H1 (cell line): ENCODE measurements around the gene SLC43A1. TPM values are rescaled to one million over a fixed set of nuclear protein-coding genes. Genes with fewer than 3 reads are reported as not detected.

Source experiments
- CTCF ChIA-PET: fragments of 300-600 bp; sonication (Branson Sonifier 250); formaldehyde crosslinking; loops from one replicate; lab custom pipeline; 2021; ENCODE audit not compliant: partially characterized antibody; lab: Charles Lee
- POLR2A ChIA-PET: fragments of 300-600 bp; sonication (Branson Sonifier 250); formaldehyde crosslinking; loops from one replicate; lab custom pipeline; 2021; ENCODE audit warnings: inconsistent platforms; ENCODE audit not compliant: partially characterized antibody; lab: Charles Lee
- DNase-seq, 2 experiments: peaks; one replicate each; pipeline versions ENCODE4 v3.0.0 to v3.0.0-alpha.2; 2010 to 2022; ENCODE audit warnings: low spot score in 2 of 2, low read depth in 1 of 2, mixed read lengths in 1 of 2
- FAIRE-seq: peaks from 2 replicates; lab custom pipeline; 2011; peaks lifted over from hg19 to GRCh38; lab: Jason Lieb, UNC
- H2AFZ ChIP-seq: 2 replicates; pipeline ENCODE4 v1.8.1; 2012; ENCODE audit warnings: low read length, inconsistent platforms
- H2AK5ac ChIP-seq: 2 replicates; pipeline ENCODE4 v1.6.1; 2013; ENCODE audit warnings: low read depth, low read length
- H2BK120ac ChIP-seq: replicated peaks from 2 replicates; pipeline ENCODE3; 2013; ENCODE audit warnings: low read depth, low read length, inconsistent platforms
- H2BK12ac ChIP-seq: 2 replicates; pipeline ENCODE4 v1.6.1; 2013; ENCODE audit warnings: low read depth, low read length
- H2BK15ac ChIP-seq: 2 replicates; pipeline ENCODE4 v1.6.1; 2013; ENCODE audit warnings: low read length
- H2BK20ac ChIP-seq: 2 replicates; pipeline ENCODE4 v1.6.1; 2013; ENCODE audit warnings: low read length
- H2BK5ac ChIP-seq: 2 replicates; pipeline ENCODE4 v1.6.1; 2013; ENCODE audit warnings: low read depth, low read length
- H3K14ac ChIP-seq: 2 replicates; pipeline ENCODE4 v1.6.1; 2013; ENCODE audit warnings: inconsistent platforms; ENCODE audit not compliant: insufficient read length
- H3K18ac ChIP-seq: 2 replicates; pipeline ENCODE4 v1.6.1; 2013; ENCODE audit warnings: low read length; ENCODE audit errors: extremely low read depth
- H3K23ac ChIP-seq: 2 replicates; pipeline ENCODE4 v1.6.1; 2013; ENCODE audit warnings: inconsistent platforms; ENCODE audit not compliant: insufficient read length
- H3K23me2 ChIP-seq: 2 replicates; pipeline ENCODE4 v1.6.1; 2013; ENCODE audit warnings: low read depth, low read length
- H3K27ac ChIP-seq: 2 replicates; pipeline ENCODE4 v1.6.1; 2011; ENCODE audit warnings: low read depth, low read length, inconsistent platforms
- H3K27me3 ChIP-seq, 4 experiments: replicated peaks in 1 of 4; 1 replicate in 1 of 4; 2 replicates in 3 of 4; pipeline versions ENCODE4 v1.6.1 to v1.8.1; 2011 to 2013; ENCODE audit warnings: low read length in 3 of 4, mild to moderate bottlenecking in 3 of 4, inconsistent platforms in 2 of 4, mixed read lengths in 2 of 4, moderate library complexity in 1 of 4; ENCODE audit not compliant: control insufficient read depth in 3 of 4, insufficient read depth in 3 of 4; ENCODE audit errors: extremely low read depth in 1 of 4
- H3K36me3 ChIP-seq, 4 experiments: 2 replicates each; pipeline versions ENCODE4 v1.6.1 to v1.8.1; 2011 to 2013; ENCODE audit warnings: mild to moderate bottlenecking in 4 of 4, low read length in 3 of 4, moderate library complexity in 2 of 4, control low read depth in 1 of 4, inconsistent platforms in 1 of 4; ENCODE audit not compliant: insufficient read depth in 4 of 4, control insufficient read depth in 2 of 4
- H3K4ac ChIP-seq: replicated peaks from 2 replicates; pipeline ENCODE3; 2013; ENCODE audit warnings: low read length, low read depth, mixed read lengths, inconsistent platforms; ENCODE audit not compliant: insufficient read length
- H3K4me1 ChIP-seq, 4 experiments: replicated peaks in 1 of 4; 1 replicate in 1 of 4; 2 replicates in 3 of 4; pipeline versions ENCODE4 v1.6.1 to v1.8.1; 2011 to 2013; ENCODE audit warnings: low read length in 3 of 4, inconsistent platforms in 2 of 4, mixed read lengths in 1 of 4; ENCODE audit not compliant: insufficient read depth in 4 of 4, control insufficient read depth in 3 of 4
- H3K4me2 ChIP-seq, 2 experiments: 2 replicates each; pipeline versions ENCODE4 v1.6.1 to v1.8.1; 2011 to 2013; ENCODE audit warnings: low read depth in 2 of 2, low read length in 2 of 2, control low read depth in 1 of 2, inconsistent platforms in 1 of 2, mild to moderate bottlenecking in 1 of 2; ENCODE audit not compliant: insufficient read depth in 1 of 2
- H3K4me3 ChIP-seq, 4 experiments: fragments of 200-600, 300-600 bp in 1 of 4; sonication (generic), shearing (Covaris generic), sonication (Bioruptor Twin) in 1 of 4; 2 replicates each; pipeline versions ENCODE4 v1.5.1 to v1.8.1; 2011 to 2016; ENCODE audit warnings: low read length in 4 of 4, low read depth in 3 of 4, control low read depth in 2 of 4, inconsistent platforms in 2 of 4, mild to moderate bottlenecking in 2 of 4, mixed read lengths in 1 of 4, moderate library complexity in 1 of 4; ENCODE audit not compliant: insufficient read depth in 2 of 4; ENCODE audit errors: extremely low read depth in 1 of 4
- H3K56ac ChIP-seq: replicated peaks from 2 replicates; pipeline ENCODE3; 2013; ENCODE audit warnings: low read depth, mild to moderate bottlenecking, mixed read lengths, low read length, inconsistent platforms; ENCODE audit not compliant: insufficient read length
- H3K79me1 ChIP-seq: 2 replicates; pipeline ENCODE4 v1.6.1; 2013; ENCODE audit warnings: low read depth, low read length, control low read depth
- H3K79me2 ChIP-seq, 2 experiments: 2 replicates each; pipeline versions ENCODE4 v1.6.1 to v1.8.1; 2012 to 2013; ENCODE audit warnings: low read length in 2 of 2, mild to moderate bottlenecking in 2 of 2, inconsistent platforms in 1 of 2; ENCODE audit not compliant: insufficient read depth in 2 of 2, control insufficient read depth in 1 of 2
- H3K9ac ChIP-seq, 4 experiments: replicated peaks in 1 of 4; 1 replicate in 1 of 4; 2 replicates in 3 of 4; pipeline versions ENCODE4 v1.6.1 to v1.8.1; 2011 to 2013; ENCODE audit warnings: low read depth in 3 of 4, low read length in 3 of 4, control low read depth in 2 of 4, mild to moderate bottlenecking in 2 of 4, moderate library complexity in 2 of 4, inconsistent platforms in 1 of 4; ENCODE audit errors: extremely low read depth in 1 of 4
- H3K9me3 ChIP-seq, 2 experiments: 2 replicates each; pipeline versions ENCODE4 v1.6.1 to v1.8.1; 2012 to 2013; ENCODE audit warnings: mild to moderate bottlenecking in 2 of 2, moderate library complexity in 2 of 2, control low read depth in 1 of 2, inconsistent platforms in 1 of 2, low read depth in 1 of 2, low read length in 1 of 2, mixed read lengths in 1 of 2; ENCODE audit not compliant: insufficient read depth in 2 of 2
- H4K20me1 ChIP-seq, 2 experiments: replicated peaks in 1 of 2; 2 replicates each; pipeline versions ENCODE3 to v1.8.1; 2011 to 2013; ENCODE audit warnings: inconsistent platforms in 2 of 2, low read length in 2 of 2, mild to moderate bottlenecking in 1 of 2; ENCODE audit not compliant: insufficient read depth in 2 of 2, control insufficient read depth in 1 of 2
- H4K5ac ChIP-seq: 2 replicates; pipeline ENCODE4 v1.6.1; 2013; ENCODE audit warnings: low read length, low read depth, mixed read lengths, inconsistent platforms; ENCODE audit not compliant: insufficient read length
- H4K8ac ChIP-seq: 2 replicates; pipeline ENCODE4 v1.8.0; 2013; ENCODE audit warnings: mild to moderate bottlenecking, moderate library complexity, low read length, inconsistent platforms; ENCODE audit not compliant: insufficient read depth; ENCODE audit errors: extremely low read depth
- H4K91ac ChIP-seq: replicated peaks from 2 replicates; pipeline ENCODE3; 2013; ENCODE audit warnings: low read length, mixed read lengths, inconsistent platforms; ENCODE audit not compliant: insufficient read length
- CBX5 ChIP-seq: fragments of 300-800, 300-1000 bp; sonication (generic); IDR thresholded peaks from 2 replicates; pipeline ENCODE4 v1.7.1; 2016; ENCODE audit warnings: antibody characterized with exemption, low read length, low read depth
- CHD2 ChIP-seq: IDR thresholded peaks from 2 replicates; pipeline ENCODE4 v1.6.1; 2012; ENCODE audit warnings: low read length, improper control_type of control experiment
- E2F6 ChIP-seq: IDR thresholded peaks from 2 replicates; pipeline ENCODE4 v1.6.1; 2012; ENCODE audit warnings: inconsistent platforms
- JUND ChIP-seq: IDR thresholded peaks from 2 replicates; pipeline ENCODE4 v1.6.1; 2011; ENCODE audit warnings: mild to moderate bottlenecking, improper control_type of control experiment, low read length
- POU5F1 ChIP-seq: IDR thresholded peaks from 2 replicates; pipeline ENCODE4 v1.6.1; 2011; ENCODE audit warnings: low read depth, mild to moderate bottlenecking, low read length, moderate library complexity
- RAD21 ChIP-seq, 2 experiments: IDR thresholded peaks in 1 of 2; conservative IDR thresholded peaks in 1 of 2; 2 replicates each; pipeline ENCODE4 v1.6.1; 2011; ENCODE audit warnings: low read depth in 2 of 2, low read length in 2 of 2, improper control_type of control experiment in 1 of 2, inconsistent platforms in 1 of 2, mild to moderate bottlenecking in 1 of 2, moderate library complexity in 1 of 2
- RFX5 ChIP-seq: IDR thresholded peaks from 2 replicates; pipeline ENCODE4 v1.6.1; 2011; ENCODE audit warnings: low read depth, low read length, improper control_type of control experiment, borderline replicate concordance
- RNF2 ChIP-seq: fragments of 200-900, 300-1000 bp; sonication (generic); IDR thresholded peaks from 2 replicates; pipeline ENCODE4 v1.7.1; 2016; ENCODE audit warnings: borderline replicate concordance, low read depth, mild to moderate bottlenecking, antibody characterized with exemption, low read length; ENCODE audit not compliant: poor library complexity, severe bottlenecking; ENCODE audit errors: missing control alignments
- SAP30 ChIP-seq: fragments of 300-600 bp; sonication (generic); IDR thresholded peaks from 2 replicates; pipeline ENCODE4 v1.7.1; 2012; ENCODE audit warnings: low read length, moderate library complexity, mild to moderate bottlenecking, inconsistent platforms; ENCODE audit not compliant: insufficient read depth, insufficient replicate concordance
- SP1 ChIP-seq: IDR thresholded peaks from 2 replicates; pipeline ENCODE4 v1.6.1; 2011; ENCODE audit warnings: low read depth, low read length
- SP4 ChIP-seq: IDR thresholded peaks from 2 replicates; pipeline ENCODE4 v1.6.1; 2012; ENCODE audit warnings: low read length, inconsistent platforms
- TAF7 ChIP-seq: optimal IDR thresholded peaks from 2 replicates; pipeline ENCODE3; 2011; ENCODE audit warnings: low read depth, mild to moderate bottlenecking, inconsistent platforms, low read length, moderate library complexity, borderline replicate concordance
- TCF12 ChIP-seq: IDR thresholded peaks from 2 replicates; pipeline ENCODE4 v1.6.1; 2011; ENCODE audit warnings: low read depth, mild to moderate bottlenecking, low read length
- WGBS, 2 experiments: shearing (Covaris generic) in 1 of 2; methylation state at CpG; one replicate each; pipeline versions ENCODE4 v1.1.6 to v1.1.7; 2013 to 2015; ENCODE audit warnings: low lambda C conversion rate in 2 of 2, mixed read lengths in 2 of 2, inconsistent platforms in 1 of 2, low coverage in 1 of 2, missing lambda C conversion rate in 1 of 2; ENCODE audit not compliant: insufficient replicate concordance in 2 of 2, insufficient coverage in 1 of 2, insufficient read length in 1 of 2; ENCODE audit errors: extremely low coverage in 1 of 2, missing lambda C conversion rate in 1 of 2; 5-methylcytosine and 5-hydroxymethylcytosine counted together
- polyA plus RNA-seq, 7 experiments: library from polyadenylated mRNA; depleted of rRNA in 3 of 7; stranded (reverse) in 5 of 7; unstranded in 2 of 7; fragments of >200 nt in 5 of 7; fragments of 200-250 nt in 2 of 7; gene quantifications; 1 replicate in 5 of 7; 2 replicates in 1 of 7; 4 replicates in 1 of 7; pipeline versions ENCODE4 v1.2.1 to v1.2.3, GENCODE V29; 2011 to 2013; ENCODE audit warnings: missing spikeins in 2 of 7, mixed read lengths in 2 of 7
- total RNA-seq: library from RNA; stranded (reverse); fragmentation: NEBNext Ultra II Directional; extraction: Animal tissue kit (Norgen Biotek cat#: 25700); gene quantifications from 2 replicates; pipeline ENCODE4 v1.2.1, GENCODE V29; 2021

Gene SLC43A1
- total and polyA plus RNA-seq, 2 of the 8 experiments (the other 6 are each of a cell fraction or from before 2014, with no cell fraction given): 34.5 to 58.0 TPM

GRCh38 chr11:57551941-57552340, 36.4 kb upstream of the SLC43A1 start:
- no peak overlapping the region for H2BK120ac ChIP-seq
- no peaks in the 10 kb centered on the region; the same call in 1 of the 2 replicates for H3K23me2 ChIP-seq
- no peak overlapping the region for H3K4me3 ChIP-seq
- no peak overlapping the region for H2BK20ac ChIP-seq
- no peak overlapping the region for H2BK5ac ChIP-seq
- no peak overlapping the region for H3K9ac ChIP-seq
- no peak overlapping the region for H3K14ac ChIP-seq
- peaks cover 1 to 2% of the 10 kb centered on the region in 2 experiments for H4K20me1 ChIP-seq
- no peak for FAIRE-seq
- no peaks in the 10 kb centered on the region for H3K79me1 ChIP-seq
- no peaks in the 10 kb centered on the region; a peak in 1 of 7 replicates for H3K27me3 ChIP-seq
- H3K56ac ChIP-seq: no peak overlapping the region
- H2AK5ac ChIP-seq: no peak overlapping the region
- CTCF ChIA-PET: interaction anchor here (1.0 to 3.5 kb wide), 5 partner anchors 8 to 89 kb away, joined by 3 to 18 read pairs (median 5); partner anchors contain the start of gene UBE2L6
- H3K4ac ChIP-seq: no peak overlapping the region
- H2BK12ac ChIP-seq: no peak overlapping the region
- no peak overlapping the region for H4K91ac ChIP-seq
- no peak overlapping the region for H2BK15ac ChIP-seq
- no peaks in the 10 kb centered on the region for H3K9me3 ChIP-seq
- no peak overlapping the region for H3K18ac ChIP-seq
- H3K4me2 ChIP-seq: no peak overlapping the region
- no peak overlapping the region for H4K8ac ChIP-seq
- WGBS, 2 experiments: 96% methylated on average over 4 of the region's 4 CpGs; no CpG with 5 or more reads in 1 of the 2 experiments
- no peaks in the 10 kb centered on the region for H3K79me2 ChIP-seq
- H2AFZ ChIP-seq: no peak overlapping the region
- no peak for DNase-seq
- no peak overlapping the region for H3K27ac ChIP-seq
- POLR2A ChIA-PET: interaction anchor here (1.2 to 1.9 kb wide), 5 partner anchors 16 to 90 kb away, joined by 3 to 7 read pairs (median 6); partner anchors contain the start of gene UBE2L6
- no peak overlapping the region for H4K5ac ChIP-seq
- H3K36me3 ChIP-seq: peaks cover 2 to 43% (median 25%) of the 10 kb centered on the region in 4 experiments; a peak in 7 of 8 replicates
- H3K23ac ChIP-seq: no peak overlapping the region
- H3K4me1 ChIP-seq: peaks cover 0 to 3% (median under 1%) of the 10 kb centered on the region in 4 experiments; a peak in 2 of 7 replicates
- TF ChIP-seq SP1 (no peak), TAF7 (no peak), JUND (no peak), RFX5 (no peak), CHD2 (no peak), POU5F1 (no peak), E2F6 (no peak), SAP30 (no peak), SP4 (no peak), RNF2 (no peak), CBX5 (no peak), TCF12 (no peak), RAD21 (IDR thresholded peaks at IDR 0.05 in 1 of 2, conservative IDR thresholded peaks at IDR 0.05 in 1 of 2; ENCODE audit: low read depth in 2 of 2, low read length in 2 of 2) (no peak)
